Right ventricle myocardium superior (tissue), 1 donor: Measurements from ENCODE around the gene DIP2B. TPM values are rescaled to one million over a fixed set of nuclear protein-coding genes. Genes with fewer than 3 reads are reported as not detected.

Source experiments
- ATAC-seq: fragments of 200-7000 bp; cut with Tn5 transposase; one replicate; pipeline ENCODE4 v1.9.1; 2020; ENCODE audit warnings: mild to moderate bottlenecking; ENCODE audit not compliant: poor library complexity
- DNase-seq: peaks from one replicate; pipeline ENCODE4 v3.0.0-alpha.2; 2020
- intact Hi-C: fragments of 100-400 bp; cut with DNase I; formaldehyde crosslinking; loops from one replicate; pipeline ENCODE4 v1.11.2; 2022
- total RNA-seq: library from RNA; stranded (reverse); fragmentation: NEBNext Ultra II Directional; extraction: Animal tissue kit (Norgen Biotek cat#: 25700); gene quantifications from one replicate; pipeline ENCODE4 v1.2.1, GENCODE V29; 2021
- donor health status: DM: no; HTN: yes; CAD: no; lungs with severe emphysema.

Gene DIP2B
- total RNA-seq, 1 donor from 2014 or later = 10.1 TPM

DNA sequence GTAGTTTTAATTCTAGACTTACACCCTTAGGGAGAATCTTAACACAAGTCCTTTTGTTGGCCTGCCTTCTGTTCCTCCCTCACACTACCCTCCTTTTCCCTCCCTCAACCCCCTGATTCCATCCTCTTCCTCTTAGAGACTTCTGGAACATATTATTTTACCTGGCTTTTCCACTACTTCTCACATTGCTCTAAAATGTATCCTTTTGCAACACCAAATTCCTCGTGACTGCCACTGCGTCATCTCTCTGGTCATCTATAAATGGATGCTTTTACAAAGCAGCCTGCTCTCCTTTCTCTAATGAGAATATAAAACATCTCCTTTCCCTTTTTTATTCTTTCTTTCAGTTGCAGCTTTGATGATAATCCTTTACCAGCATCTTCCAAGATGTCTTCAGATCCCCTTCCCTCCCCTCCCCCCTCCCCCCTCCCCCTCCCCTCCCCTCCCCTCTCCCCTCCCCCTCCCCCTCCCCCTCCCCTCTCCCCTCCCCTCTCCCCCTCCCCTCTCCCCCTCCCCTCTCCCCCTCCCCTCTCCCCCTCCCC, 93.6 kb downstream of the DIP2B start:
- DNase-seq (no peak), ATAC-seq (no peak)
- intact Hi-C loops = no loop called here

DNA sequence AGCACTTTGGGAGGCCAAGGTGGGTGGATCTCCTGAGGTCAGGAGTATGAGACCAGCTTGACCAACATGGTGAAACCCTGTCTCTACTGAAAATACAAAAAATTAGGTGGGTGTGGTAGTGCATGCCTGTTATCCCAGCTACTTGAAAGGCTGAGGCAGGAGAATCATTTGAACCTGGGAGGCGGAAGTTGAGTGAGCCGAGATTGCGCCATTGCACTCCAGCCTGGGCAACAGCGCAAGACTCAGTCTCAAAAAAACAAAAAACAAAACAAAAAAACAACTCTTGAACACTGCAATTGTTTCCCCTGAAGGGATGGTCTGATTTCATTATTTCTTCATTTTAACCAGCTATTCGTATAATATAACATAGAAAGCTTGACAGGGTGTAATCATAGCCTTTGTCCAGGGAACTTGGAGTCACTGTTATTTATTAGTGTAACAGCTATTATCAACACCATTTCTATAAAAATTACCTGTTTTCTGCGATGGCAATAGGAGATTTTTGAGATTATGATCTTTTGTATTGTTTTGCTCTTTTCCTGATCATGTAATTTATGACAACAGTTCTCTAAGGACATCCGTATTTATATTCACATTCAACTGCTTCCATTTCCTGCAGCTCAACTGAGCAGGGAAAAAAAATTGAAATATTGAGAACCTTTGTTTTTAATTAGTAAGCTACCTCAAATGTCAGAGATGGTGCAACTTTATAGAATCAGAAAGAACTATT, 94.7 kb downstream of the DIP2B start:
- no peak for ATAC-seq
- no peak for DNase-seq
- intact Hi-C loops = no loop called here

- ATAC-seq = no peak
- intact Hi-C loops = no loop called here
- no peak for DNase-seq
Measured at GRCh38 chr12:50600364-50600763, 95.6 kb downstream of the DIP2B start.

DNA sequence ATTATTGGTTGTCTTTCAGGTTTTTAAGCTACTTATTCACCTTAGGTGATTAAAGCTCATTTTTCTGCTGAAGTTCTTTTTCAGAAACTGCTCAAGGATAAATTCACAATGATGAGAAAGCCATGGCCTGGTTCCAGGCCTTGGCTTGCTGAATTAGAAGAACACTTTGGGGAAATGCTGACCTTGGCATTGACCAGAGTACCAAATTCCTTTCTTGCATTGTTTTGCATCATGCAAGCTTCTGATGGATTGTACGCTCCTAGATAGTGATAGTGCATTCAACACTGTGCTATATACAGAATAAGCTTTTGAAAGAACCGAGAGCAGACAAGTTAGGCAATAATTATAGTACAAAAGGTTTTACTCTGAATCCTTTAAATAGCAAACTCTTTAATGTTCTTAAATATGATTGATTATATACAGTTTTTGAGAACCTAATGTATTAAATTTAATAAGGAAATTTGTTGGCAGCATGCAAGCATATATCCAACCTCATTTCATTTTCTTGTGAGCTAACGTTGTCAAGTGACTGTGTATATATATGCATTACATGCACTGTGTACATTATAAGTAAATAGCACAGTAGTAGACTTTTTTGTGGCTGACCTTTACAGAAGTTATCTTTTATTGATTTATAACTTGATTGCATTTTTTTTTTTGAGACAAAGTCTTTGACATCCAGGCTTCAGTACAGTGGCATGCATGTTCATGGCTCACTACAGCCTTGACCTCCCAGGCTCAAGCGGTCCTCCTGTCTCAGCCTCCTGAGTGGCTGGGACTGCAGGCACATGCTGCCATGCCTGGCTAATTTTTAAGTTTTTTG, 99.2 kb downstream of the DIP2B start:
- intact Hi-C loops = no loop called here
- ATAC-seq = peak; percentile 82
- peak; percentile 62 for DNase-seq

- DNase-seq (no peak), ATAC-seq (no peak)
- intact Hi-C loops = no loop called here
Measured at GRCh38 chr12:50604640-50604920, 99.8 kb downstream of the DIP2B start.

- ATAC-seq (no peak), DNase-seq (no peak)
- intact Hi-C loops = no loop called here
Measured at GRCh38 chr12:50606675-50607375, 102.0 kb downstream of the DIP2B start.

- intact Hi-C loops = no loop called here
- ATAC-seq (no peak), DNase-seq (no peak)
Measured at GRCh38 chr12:50609292-50609874, 104.6 kb downstream of the DIP2B start.

GRCh38 chr12:50610171-50610570, 105.4 kb downstream of the DIP2B start:
- intact Hi-C loops = loop anchor here (5.0 kb wide), 1 partner anchor 38 kb away; no protein-coding TSS in a partner anchor
- ATAC-seq (no peak), DNase-seq (no peak)

- DNase-seq (no peak), ATAC-seq (peak; percentile 21)
- intact Hi-C loops = loop anchor here (5.0 kb wide), 1 partner anchor 39 kb away; no protein-coding TSS in a partner anchor
Measured at GRCh38 chr12:50611021-50611744, 106.4 kb downstream of the DIP2B start.

- no peak for ATAC-seq
- intact Hi-C loops = loop anchor here (5.0 kb wide), 1 partner anchor 41 kb away; no protein-coding TSS in a partner anchor
Measured at GRCh38 chr12:50612882-50613281, 108.1 kb downstream of the DIP2B start.

GRCh38 chr12:50613463-50613862, 108.7 kb downstream of the DIP2B start:
- no peak for DNase-seq
- no peak for ATAC-seq
- intact Hi-C loops = loop anchor here (5.0 kb wide), 1 partner anchor 41 kb away; no protein-coding TSS in a partner anchor

More at GRCh38 chr12:50612882-50613281, 108.1 kb downstream of the DIP2B start:
- DNase-seq = no peak

GRCh38 chr12:50614167-50614759, 109.5 kb downstream of the DIP2B start:
- intact Hi-C loops = loop anchor here (5.0 kb wide), 1 partner anchor 42 kb away; no protein-coding TSS in a partner anchor
- ATAC-seq = no peak
- DNase-seq = no peak

DNA sequence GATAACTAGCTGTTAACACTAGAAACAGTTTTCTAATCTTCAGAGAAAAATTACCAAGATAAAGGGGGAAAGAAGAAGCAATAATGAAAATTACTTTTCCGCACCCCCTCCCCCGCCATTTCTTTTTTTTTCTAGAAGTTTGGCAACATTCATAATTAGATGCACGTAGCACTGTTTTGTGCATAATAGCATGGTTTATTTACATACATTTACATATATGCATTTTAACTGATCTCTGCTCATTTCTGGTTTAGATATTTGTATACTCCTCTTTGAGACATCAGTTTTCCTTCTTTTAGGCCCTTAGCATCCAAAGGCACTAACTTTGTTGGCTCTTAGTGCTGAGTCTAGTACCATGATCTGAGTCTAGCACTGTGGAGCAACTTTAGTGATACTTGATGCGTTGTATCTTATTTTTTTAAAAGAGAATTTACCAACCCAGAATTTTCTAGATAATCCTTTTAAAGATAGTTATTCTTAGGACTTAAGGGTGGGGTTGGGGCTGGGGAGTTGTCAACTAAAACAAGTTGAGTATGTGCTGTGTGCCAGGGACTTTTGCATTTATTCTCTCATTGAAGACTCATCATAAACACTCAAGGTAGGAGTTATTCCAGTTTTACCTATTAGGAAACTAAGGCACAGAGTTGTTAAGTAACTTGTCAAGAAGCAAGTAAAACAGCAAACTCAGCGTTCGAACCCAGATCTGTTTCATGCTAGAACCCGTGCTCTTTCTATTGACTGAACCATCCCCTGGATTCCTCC, 110.5 kb downstream of the DIP2B start:
- no peak for ATAC-seq
- DNase-seq = no peak
- intact Hi-C loops = no loop called here

DNA sequence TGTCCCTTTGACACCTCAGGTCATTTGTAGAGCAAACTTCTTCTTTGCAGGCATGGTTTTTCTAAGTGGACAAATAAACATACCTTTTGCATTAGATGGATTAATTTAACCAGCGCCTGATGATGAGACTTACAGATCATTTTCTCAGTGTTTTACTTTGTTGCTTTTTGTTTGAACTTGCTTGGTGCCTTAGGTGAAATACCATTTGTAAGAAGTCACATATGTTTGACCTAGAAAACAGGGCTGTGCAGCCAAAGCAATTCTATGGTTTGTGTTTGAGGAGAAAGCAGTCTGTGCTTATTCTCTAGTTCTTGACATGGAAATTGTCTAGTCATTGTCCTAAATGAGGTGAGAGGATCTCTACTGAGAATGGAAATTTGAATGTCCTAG, 111.1 kb downstream of the DIP2B start:
- intact Hi-C loops = no loop called here
- DNase-seq = no peak
- no peak for ATAC-seq

DNA sequence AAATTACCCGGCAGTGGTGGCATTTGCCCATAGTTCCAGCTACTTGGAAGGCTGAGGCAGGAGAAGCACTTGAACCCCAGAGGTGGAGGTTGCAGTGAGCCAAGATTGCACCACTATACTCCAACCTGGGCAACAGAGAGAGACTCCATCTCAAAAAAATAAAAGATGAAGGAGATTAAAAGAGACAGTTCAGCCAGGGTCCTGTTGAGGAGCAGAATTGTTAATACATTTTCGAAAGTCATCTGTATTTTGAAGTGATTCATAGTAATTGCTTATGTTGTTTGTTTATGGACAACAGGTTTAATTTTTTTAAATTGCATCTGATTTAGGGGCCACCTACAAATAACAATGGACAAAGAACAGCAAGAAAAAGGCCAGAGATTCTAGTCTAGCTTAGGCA, 112.9 kb downstream of the DIP2B start:
- intact Hi-C loops = no loop called here
- no peak for DNase-seq

DNA sequence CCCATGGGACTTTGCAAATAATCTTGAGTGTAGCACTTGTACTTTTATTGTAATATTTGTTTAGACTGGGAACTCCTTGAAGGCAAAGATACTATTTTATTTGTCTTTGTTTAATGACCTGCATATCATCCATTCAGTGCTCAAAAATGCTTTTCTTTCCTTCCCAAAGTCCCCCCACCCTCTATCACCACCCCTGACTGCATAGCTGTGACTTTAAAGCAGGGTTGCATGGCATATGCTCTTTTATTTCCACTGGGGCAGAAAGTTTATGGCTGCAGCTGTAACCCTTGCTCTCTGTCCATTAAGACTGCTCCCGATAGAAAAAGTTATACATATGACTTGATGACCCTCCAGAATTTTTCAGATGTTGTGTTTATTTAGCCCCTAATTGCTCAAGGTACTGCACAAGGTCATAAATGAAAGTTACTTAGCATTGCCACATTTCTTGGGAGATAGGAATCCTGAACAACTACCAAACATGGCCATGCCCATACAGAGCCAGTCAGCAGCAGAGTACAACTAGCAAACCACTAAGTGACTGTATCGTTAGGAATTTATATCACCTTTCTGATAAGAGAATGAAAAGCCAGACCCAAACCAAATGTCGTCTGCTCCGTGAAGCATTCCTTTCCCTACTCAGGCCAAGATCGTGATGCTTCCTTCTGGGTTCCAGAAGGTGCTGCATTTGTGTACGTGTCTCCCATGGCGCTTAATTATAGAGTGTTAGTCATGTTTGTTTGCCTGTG, 114.3 kb downstream of the DIP2B start:
- ATAC-seq = peak; percentile 32
- no peak for DNase-seq
- intact Hi-C loops = no loop called here

More for the DNA sequence above, 112.9 kb downstream of the DIP2B start:
- ATAC-seq = no peak

GRCh38 chr12:50619610-50619958, 114.8 kb downstream of the DIP2B start:
- intact Hi-C loops = no loop called here
- DNase-seq (no peak), ATAC-seq (no peak)
